OCI-LY7 (cell line): ENCODE measurements around the gene CGB7. TPM values are rescaled to one million over a fixed set of nuclear protein-coding genes. Genes with fewer than 3 reads are reported as not detected.
"Not testable (repeated sequence)": the region's sequence is repeated elsewhere in the genome, so short reads cannot be mapped to it uniquely, and the experiment has no call there.

Source experiments
- BruUV-seq: library from RNA; stranded (reverse); fragments of 400-500 nt; replicated peaks from 2 replicates; lab custom pipeline; 2021; lab: Mats Ljungman, UMichigan
- CTCF ChIA-PET: fragments of 300-600 bp; sonication (Branson Sonifier 250); formaldehyde crosslinking; loops from one replicate; lab custom pipeline; 2022; ENCODE audit warnings: antibody characterized with exemption; ENCODE audit not compliant: unreplicated experiment; lab: Charles Lee
- POLR2A ChIA-PET: fragments of 300-600 bp; sonication (Branson Sonifier 250); formaldehyde crosslinking; loops from one replicate; lab custom pipeline; 2022; ENCODE audit warnings: antibody characterized with exemption; lab: Charles Lee
- DNase-seq: peaks from one replicate; pipeline ENCODE4 v3.0.0-alpha.2; 2015; ENCODE audit warnings: low spot score
- H2AFZ ChIP-seq: fragments of 200-600 bp; sonication (generic), shearing (Covaris generic); 2 replicates; pipeline ENCODE4 v1.6.1; 2014; ENCODE audit warnings: mild to moderate bottlenecking, antibody characterized with exemption, low read length, moderate library complexity
- H3K27ac ChIP-seq: fragments of 200-600 bp; sonication (generic); 2 replicates; pipeline ENCODE4 v1.5.1; 2014; ENCODE audit warnings: mixed run types, low read depth, mild to moderate bottlenecking, moderate library complexity, low read length, inconsistent platforms; ENCODE audit not compliant: poor library complexity, severe bottlenecking
- H3K36me3 ChIP-seq: fragments of 200-600 bp; sonication (generic); 2 replicates; pipeline ENCODE4 v1.6.1; 2014; ENCODE audit warnings: mild to moderate bottlenecking, antibody characterized with exemption, low read length, moderate library complexity, mixed read lengths; ENCODE audit not compliant: insufficient read depth
- H3K4me1 ChIP-seq: fragments of 200-600 bp; sonication (generic); 2 replicates; pipeline ENCODE4 v1.5.1; 2014; ENCODE audit warnings: mild to moderate bottlenecking, low read length; ENCODE audit not compliant: insufficient read depth, poor library complexity, severe bottlenecking
- H3K4me2 ChIP-seq: fragments of 200-600 bp; sonication (generic); 2 replicates; pipeline ENCODE4 v1.6.1; 2014; ENCODE audit warnings: mild to moderate bottlenecking, low read length
- H3K4me3 ChIP-seq: fragments of 200-600 bp; sonication (generic); 2 replicates; pipeline ENCODE4 v1.5.1; 2014; ENCODE audit warnings: mild to moderate bottlenecking, low read depth, low read length; ENCODE audit not compliant: poor library complexity, severe bottlenecking
- H3K79me2 ChIP-seq: fragments of 200-600 bp; sonication (generic); 2 replicates; pipeline ENCODE4 v1.6.1; 2016; ENCODE audit warnings: low read depth, mild to moderate bottlenecking, low read length, moderate library complexity, mixed read lengths; ENCODE audit not compliant: insufficient read depth
- H3K9me2 ChIP-seq: fragments of 200-600 bp; sonication (generic); 2 replicates; pipeline ENCODE4 v1.6.1; 2016; ENCODE audit warnings: mild to moderate bottlenecking, low read length, mixed read lengths; ENCODE audit not compliant: insufficient read depth
- H3K9me3 ChIP-seq: fragments of 200-600 bp; sonication (generic); 2 replicates; pipeline ENCODE4 v1.6.1; 2014; ENCODE audit warnings: mild to moderate bottlenecking, mixed run types, low read length, mixed read lengths
- H4K20me1 ChIP-seq: fragments of 200-600 bp; sonication (generic); 2 replicates; pipeline ENCODE4 v1.6.1; 2014; ENCODE audit warnings: mild to moderate bottlenecking, antibody characterized with exemption, low read length, moderate library complexity, mixed read lengths; ENCODE audit not compliant: insufficient read depth
- CTCF ChIP-seq: fragments of 200-600 bp; sonication (generic); conservative IDR thresholded peaks from 2 replicates; pipeline ENCODE4 v1.5.1; 2014; ENCODE audit warnings: mild to moderate bottlenecking, antibody characterized with exemption, low read length, moderate library complexity, mixed read lengths
- EZH2phosphoT487 ChIP-seq: fragments of 200-600 bp; sonication (generic); IDR thresholded peaks from 2 replicates; pipeline ENCODE4 v1.6.1; 2018; ENCODE audit warnings: low read depth, borderline replicate concordance, mild to moderate bottlenecking, mixed run types, antibody characterized with exemption, low read length, moderate library complexity, mixed read lengths
- intact Hi-C: fragments of 100-400 bp; cut with micrococcal nuclease; formaldehyde crosslinking; loops from one replicate; pipeline ENCODE4 v1.10.0; 2022; ENCODE audit not compliant: unreplicated experiment
- total RNA-seq, 2 experiments: library from RNA; depleted of rRNA in 1 of 2; stranded (reverse); fragments of >200 nt in 1 of 2; shearing (Covaris generic) in 1 of 2; gene quantifications; 2 replicates each; pipeline ENCODE4 v1.2.3, GENCODE V29; 2014 to 2022

The CGB7 gene
- total RNA-seq, 2 experiments from 2014 or later: not detected

GRCh38 chr19:49042666-49043065, 14.9 kb downstream of the CGB7 start:
- CTCF ChIA-PET, H4K20me1 ChIP-seq, H3K4me1 ChIP-seq, intact Hi-C loops, POLR2A ChIA-PET, BruUV-seq, H2AFZ ChIP-seq, H3K9me2 ChIP-seq, H3K79me2 ChIP-seq, H3K27ac ChIP-seq, H3K36me3 ChIP-seq, H3K4me3 ChIP-seq, H3K4me2 ChIP-seq, H3K9me3 ChIP-seq, DNase-seq: not testable (repeated sequence)

GRCh38 chr19:49042177-49042576, 15.4 kb downstream of the CGB7 start:
- intact Hi-C loops: no loop called here
- no peak overlapping the region for H3K27ac ChIP-seq
- TF ChIP-seq CTCF (no peak), EZH2phosphoT487 (no peak)
- no peak for DNase-seq
- no peak overlapping the region for H3K4me3 ChIP-seq
- ChIA-PET POLR2A (no interaction called here), CTCF (no interaction called here)
- H3K4me1 ChIP-seq: no peaks in the 10 kb centered on the region
- H3K9me3 ChIP-seq: no peaks in the 10 kb centered on the region
- H3K9me2 ChIP-seq: no peaks in the 10 kb centered on the region
- no peaks in the 10 kb centered on the region for H4K20me1 ChIP-seq
- no peak overlapping the region for H3K4me2 ChIP-seq
- BruUV-seq: no TSS peak
- H3K79me2 ChIP-seq: no peaks in the 10 kb centered on the region
- H2AFZ ChIP-seq: no peak overlapping the region
- H3K36me3 ChIP-seq: no peaks in the 10 kb centered on the region

- CTCF ChIA-PET, DNase-seq, H3K4me1 ChIP-seq, H3K36me3 ChIP-seq, H4K20me1 ChIP-seq, H2AFZ ChIP-seq, H3K79me2 ChIP-seq, intact Hi-C loops, H3K9me2 ChIP-seq, H3K4me3 ChIP-seq, H3K9me3 ChIP-seq, H3K27ac ChIP-seq, H3K4me2 ChIP-seq, BruUV-seq: not testable (repeated sequence)
- POLR2A ChIA-PET: interaction anchor here (0.6 kb wide), 2 partner anchors 28 to 56 kb away, joined by 3 read pairs; no protein-coding TSS in a partner anchor
Observed at GRCh38 chr19:49039736-49040135, 17.8 kb downstream of the CGB7 start.

GRCh38 chr19:49038557-49039276, 18.8 kb downstream of the CGB7 start:
- H2AFZ ChIP-seq: not testable (repeated sequence)

GRCh38 chr19:49038111-49038510, 19.4 kb downstream of the CGB7 start:
- BruUV-seq, H4K20me1 ChIP-seq, H3K4me3 ChIP-seq, POLR2A ChIA-PET, H3K4me2 ChIP-seq, CTCF ChIA-PET, H3K9me3 ChIP-seq, H3K36me3 ChIP-seq, H3K9me2 ChIP-seq, H3K79me2 ChIP-seq, H3K27ac ChIP-seq, DNase-seq, intact Hi-C loops, H3K4me1 ChIP-seq, H2AFZ ChIP-seq: not testable (repeated sequence)

More at GRCh38 chr19:49038557-49039276, 18.8 kb downstream of the CGB7 start:
- BruUV-seq, H3K9me2 ChIP-seq, DNase-seq, POLR2A ChIA-PET, H3K27ac ChIP-seq, H4K20me1 ChIP-seq, H3K9me3 ChIP-seq, H3K36me3 ChIP-seq, H3K4me1 ChIP-seq, intact Hi-C loops, H3K79me2 ChIP-seq, H3K4me2 ChIP-seq, CTCF ChIA-PET, H3K4me3 ChIP-seq: not testable (repeated sequence)
